Ascending aorta (tissue), 2 donors: ENCODE measurements around the gene FXYD2. TPM values are rescaled to one million over a fixed set of nuclear protein-coding genes. Genes with fewer than 3 reads are reported as not detected.
"Not testable (repeated sequence)": the region's sequence is repeated elsewhere in the genome, so short reads cannot be mapped to it uniquely, and the experiment has no call there.

Source experiments
- DNase-seq, 2 donors: peaks; one replicate each; pipeline ENCODE4 v3.0.0-alpha.2; 2019; ENCODE audit warnings: low spot score in 2 of 2
- H3K27ac ChIP-seq, 2 donors: fragments of 200-600 bp; sonication (generic); one replicate each; pipeline ENCODE4 v1.5.1; 2016 to 2017; ENCODE audit warnings: mild to moderate bottlenecking in 1 of 2
- H3K27me3 ChIP-seq: fragments of 200-600 bp; sonication (generic); one replicate; pipeline ENCODE4 v1.5.1; 2017
- H3K36me3 ChIP-seq, 2 donors: fragments of 200-600 bp; sonication (generic); one replicate each; pipeline ENCODE4 v1.5.1; 2016
- H3K4me1 ChIP-seq, 2 donors: fragments of 200-600 bp; sonication (generic); one replicate each; pipeline ENCODE4 v1.5.1; 2016 to 2017; ENCODE audit warnings: mild to moderate bottlenecking in 1 of 2
- H3K4me3 ChIP-seq, 2 donors: fragments of 200-600 bp; sonication (generic); one replicate each; pipeline ENCODE4 v1.5.1; 2016 to 2017; ENCODE audit warnings: mild to moderate bottlenecking in 1 of 2
- H3K9me3 ChIP-seq, 2 donors: fragments of 200-600 bp; sonication (generic); one replicate each; pipeline ENCODE4 v1.5.1; 2016
- intact Hi-C: fragments of 100-400 bp; cut with DNase I; formaldehyde crosslinking; loops from one replicate; pipeline ENCODE4 v1.15.1; 2023
- total RNA-seq: library from RNA; depleted of rRNA; stranded (reverse); fragments of >200 nt; gene quantifications from one replicate; pipeline ENCODE4 v1.1.0, GENCODE V29; 2016
- TF ChIP-seq, protein P1 (sequence below), 3 experiments: fragments of 200-600 bp in 2 of 3; fragments of 450-650 bp in 1 of 3; sonication (generic) in 2 of 3; IDR thresholded peaks; one replicate each; pipeline ENCODE4 v1.5.1; 2016 to 2019; ENCODE audit warnings: antibody characterized with exemption in 3 of 3, mild to moderate bottlenecking in 1 of 3, moderate library complexity in 1 of 3

FXYD2 gene
- total RNA-seq, 1 donor from 2014 or later, result not detected

DNA sequence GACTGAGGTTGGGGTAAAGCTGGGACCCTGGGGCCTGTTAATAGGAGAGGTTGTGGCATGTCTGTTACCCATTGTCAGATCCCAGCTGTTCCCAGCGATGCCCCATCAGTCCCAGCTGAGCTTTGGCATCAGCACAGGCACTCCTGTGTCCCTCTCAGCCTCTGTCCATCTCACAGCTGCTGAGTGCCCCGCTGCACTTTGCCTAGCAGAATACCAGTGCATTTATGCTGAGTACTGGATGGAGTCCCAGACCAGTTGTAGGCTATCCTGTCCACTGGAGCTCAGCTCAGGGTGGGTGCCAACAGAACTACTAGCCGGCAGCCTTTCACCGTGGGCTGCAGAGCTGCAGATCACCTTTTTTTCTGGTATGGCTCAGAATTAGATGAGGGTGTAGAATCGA lies 42.0 kb upstream of the FXYD2 start:
- Histone ChIP-seq H3K27ac (no peak overlapping the region), H3K9me3 (no peaks in the 10 kb centered on the region), H3K27me3 (no peaks in the 10 kb centered on the region), H3K4me1 (no peaks in the 10 kb centered on the region), H3K36me3 (no peaks in the 10 kb centered on the region), H3K4me3 (no peak overlapping the region)
- no peak for DNase-seq
- TF ChIP-seq, protein P1, sequence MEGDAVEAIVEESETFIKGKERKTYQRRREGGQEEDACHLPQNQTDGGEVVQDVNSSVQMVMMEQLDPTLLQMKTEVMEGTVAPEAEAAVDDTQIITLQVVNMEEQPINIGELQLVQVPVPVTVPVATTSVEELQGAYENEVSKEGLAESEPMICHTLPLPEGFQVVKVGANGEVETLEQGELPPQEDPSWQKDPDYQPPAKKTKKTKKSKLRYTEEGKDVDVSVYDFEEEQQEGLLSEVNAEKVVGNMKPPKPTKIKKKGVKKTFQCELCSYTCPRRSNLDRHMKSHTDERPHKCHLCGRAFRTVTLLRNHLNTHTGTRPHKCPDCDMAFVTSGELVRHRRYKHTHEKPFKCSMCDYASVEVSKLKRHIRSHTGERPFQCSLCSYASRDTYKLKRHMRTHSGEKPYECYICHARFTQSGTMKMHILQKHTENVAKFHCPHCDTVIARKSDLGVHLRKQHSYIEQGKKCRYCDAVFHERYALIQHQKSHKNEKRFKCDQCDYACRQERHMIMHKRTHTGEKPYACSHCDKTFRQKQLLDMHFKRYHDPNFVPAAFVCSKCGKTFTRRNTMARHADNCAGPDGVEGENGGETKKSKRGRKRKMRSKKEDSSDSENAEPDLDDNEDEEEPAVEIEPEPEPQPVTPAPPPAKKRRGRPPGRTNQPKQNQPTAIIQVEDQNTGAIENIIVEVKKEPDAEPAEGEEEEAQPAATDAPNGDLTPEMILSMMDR (IDR thresholded peaks at IDR 0.05), result no peak
- intact Hi-C loops, result no loop called here

DNA sequence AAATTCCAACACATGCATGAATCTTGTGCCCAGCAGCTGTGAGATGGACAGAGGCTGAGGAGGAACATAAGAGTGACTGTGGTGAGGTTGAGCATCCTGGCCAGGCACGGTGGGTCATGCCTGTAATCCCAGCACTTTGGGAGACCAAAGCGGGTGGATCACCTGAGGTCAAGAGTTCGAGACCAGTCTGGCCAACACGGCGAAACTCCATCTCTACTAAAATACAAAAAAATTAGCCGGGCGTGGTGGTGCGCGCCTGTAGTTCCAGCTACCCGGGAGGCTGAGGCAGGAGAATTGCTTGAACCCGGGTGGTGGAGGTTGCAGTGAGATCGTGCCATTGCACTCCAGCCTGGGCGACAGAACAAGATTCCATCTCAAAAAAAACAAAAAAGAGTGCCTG lies 41.0 kb upstream of the FXYD2 start:
- H3K36me3 ChIP-seq, H3K4me3 ChIP-seq, H3K4me1 ChIP-seq, H3K27ac ChIP-seq, H3K9me3 ChIP-seq, DNase-seq, H3K27me3 ChIP-seq, intact Hi-C loops: not testable (repeated sequence)

DNA sequence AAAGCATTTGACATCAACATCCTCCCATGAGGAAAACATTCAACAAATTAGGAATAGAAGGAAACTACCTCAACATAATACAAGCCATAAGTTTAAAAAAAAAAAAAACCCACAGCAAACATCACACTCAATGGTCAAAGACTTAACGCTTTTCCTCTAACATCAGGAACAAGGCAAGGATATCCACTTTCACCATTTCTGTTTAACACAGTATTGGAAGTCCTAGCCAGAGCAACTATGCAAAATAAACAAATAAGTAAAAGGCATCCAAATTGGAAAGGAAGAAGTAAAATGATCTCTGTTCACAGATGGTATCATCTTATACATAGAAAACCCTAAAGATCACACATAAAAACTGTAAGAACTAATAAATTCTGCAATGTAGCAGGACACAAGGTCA lies 38.8 kb upstream of the FXYD2 start:
- Histone ChIP-seq H3K27me3 (no peaks in the 10 kb centered on the region), H3K36me3 (no peaks in the 10 kb centered on the region), H3K27ac (no peak overlapping the region), H3K4me1 (no peaks in the 10 kb centered on the region), H3K4me3 (no peak overlapping the region), H3K9me3 (no peaks in the 10 kb centered on the region)
- TF ChIP-seq, protein P1 (IDR thresholded peaks at IDR 0.05), result no peak
- intact Hi-C loops, result no loop called here
- no peak for DNase-seq

DNA sequence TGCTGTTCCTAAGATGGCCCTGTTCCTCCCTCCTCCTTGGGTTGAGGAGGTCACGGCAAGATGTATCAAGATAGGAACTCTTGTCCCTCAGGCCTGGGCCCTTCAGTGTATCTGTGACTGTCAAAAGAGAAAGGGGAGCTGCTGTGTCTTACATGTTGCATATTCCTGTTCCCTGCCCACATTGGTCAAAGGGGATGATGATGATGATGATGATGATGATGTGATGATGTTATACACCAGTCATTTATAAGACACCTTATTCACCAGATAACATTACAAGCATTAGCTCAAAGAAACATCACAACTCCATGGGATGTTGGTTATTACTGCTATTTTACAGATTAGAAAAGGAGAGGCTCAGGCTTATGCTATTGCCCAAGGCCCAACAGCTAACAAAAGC lies 38.2 kb upstream of the FXYD2 start:
- Histone ChIP-seq H3K27ac (no peak overlapping the region), H3K4me3 (no peak overlapping the region), H3K9me3 (no peaks in the 10 kb centered on the region), H3K36me3 (no peaks in the 10 kb centered on the region), H3K4me1 (no peaks in the 10 kb centered on the region), H3K27me3 (no peaks in the 10 kb centered on the region)
- TF ChIP-seq, protein P1 (IDR thresholded peaks at IDR 0.05), result no peak
- intact Hi-C loops, result no loop called here
- DNase-seq, result no peak

DNA sequence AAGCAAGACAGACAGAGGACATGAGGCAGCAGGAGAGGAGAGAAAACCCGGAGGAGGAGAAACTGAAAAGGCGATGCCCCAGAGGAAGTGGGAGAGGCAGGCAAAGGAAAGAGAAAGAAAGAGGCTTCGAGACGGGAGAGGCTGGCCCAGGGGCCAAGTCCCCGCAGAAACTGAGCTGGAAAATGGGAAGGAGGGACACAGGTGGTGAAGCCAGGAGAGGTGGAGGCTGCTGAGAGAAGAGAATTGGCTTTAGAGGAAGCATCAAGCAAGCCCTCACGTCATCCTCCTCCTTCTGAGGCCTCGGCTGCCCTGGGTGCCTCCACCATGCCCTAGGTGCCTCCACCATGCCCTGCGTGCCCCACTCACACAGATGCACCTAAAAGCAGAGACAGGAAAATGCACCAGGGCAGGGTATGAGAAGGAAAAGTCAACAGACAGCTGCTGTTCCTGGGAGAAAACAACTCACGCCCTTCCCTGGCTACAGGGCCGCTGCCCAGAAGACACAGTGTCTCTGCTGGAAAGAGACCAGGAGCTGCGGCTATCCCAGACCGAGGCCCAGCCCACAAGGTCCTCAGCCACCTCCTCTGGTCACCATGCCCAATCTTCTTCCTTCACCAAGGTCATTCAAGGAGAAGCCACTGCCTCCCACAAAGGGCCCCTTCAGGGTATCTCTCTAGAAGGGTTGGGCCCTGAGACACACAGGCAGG lies 37.6 kb upstream of the FXYD2 start:
- Histone ChIP-seq H3K9me3 (no peaks in the 10 kb centered on the region), H3K36me3 (no peaks in the 10 kb centered on the region), H3K27me3 (no peaks in the 10 kb centered on the region), H3K27ac (no peak overlapping the region), H3K4me1 (no peaks in the 10 kb centered on the region), H3K4me3 (no peak overlapping the region)
- TF ChIP-seq, protein P1 (IDR thresholded peaks at IDR 0.05), result no peak
- intact Hi-C loops, result no loop called here
- no peak for DNase-seq

DNA sequence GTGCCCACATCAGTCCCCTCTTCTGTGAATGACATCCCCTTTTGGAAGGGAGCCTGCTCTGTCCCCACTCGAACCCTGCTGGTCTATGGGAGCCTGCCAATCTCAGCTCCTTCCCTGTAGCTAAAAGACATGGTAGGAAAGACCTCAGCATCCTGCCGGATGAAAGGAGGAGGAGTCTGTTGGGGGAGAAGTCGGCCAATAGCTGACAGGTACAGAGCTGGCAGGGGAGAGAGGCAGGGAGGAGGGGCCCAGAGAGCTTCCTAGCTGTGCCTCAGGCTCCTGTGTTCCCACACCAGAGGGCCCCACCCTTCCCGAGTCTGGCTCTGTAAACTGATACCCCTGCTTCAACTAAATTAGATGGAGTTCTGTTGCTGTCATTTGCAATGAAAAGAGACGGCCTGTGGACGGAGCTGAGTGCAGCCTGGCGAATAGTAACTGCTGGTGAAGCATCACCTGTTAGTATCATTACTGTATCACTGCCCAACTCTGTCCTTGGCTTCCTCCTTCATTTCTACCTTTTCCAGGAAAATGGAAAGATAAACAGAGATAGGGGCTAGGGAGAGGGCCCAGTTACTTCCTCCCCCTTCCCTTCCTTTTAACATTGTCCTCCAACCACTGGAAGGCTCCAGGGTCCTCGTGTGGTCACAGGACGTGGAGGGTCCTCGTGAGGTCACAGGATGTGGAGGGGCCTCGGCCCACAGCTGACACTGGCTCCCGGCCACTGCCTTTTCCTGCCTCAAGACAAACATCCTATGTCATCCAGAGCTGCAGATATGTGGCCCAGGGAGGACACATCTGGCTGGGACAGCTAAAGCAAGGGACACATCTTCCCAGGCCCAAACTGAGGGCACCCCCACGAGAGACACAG lies 36.8 kb upstream of the FXYD2 start:
- Histone ChIP-seq H3K27ac (no peak overlapping the region), H3K4me3 (no peak overlapping the region), H3K36me3 (no peaks in the 10 kb centered on the region), H3K27me3 (no peaks in the 10 kb centered on the region), H3K9me3 (no peaks in the 10 kb centered on the region), H3K4me1 (no peaks in the 10 kb centered on the region)
- TF ChIP-seq, protein P1 (IDR thresholded peaks at IDR 0.05), result no peak
- intact Hi-C loops, result no loop called here
- DNase-seq, result no peak
